Measurements from ENCODE around the gene MCHR1.

The MCHR1 gene

DNA sequence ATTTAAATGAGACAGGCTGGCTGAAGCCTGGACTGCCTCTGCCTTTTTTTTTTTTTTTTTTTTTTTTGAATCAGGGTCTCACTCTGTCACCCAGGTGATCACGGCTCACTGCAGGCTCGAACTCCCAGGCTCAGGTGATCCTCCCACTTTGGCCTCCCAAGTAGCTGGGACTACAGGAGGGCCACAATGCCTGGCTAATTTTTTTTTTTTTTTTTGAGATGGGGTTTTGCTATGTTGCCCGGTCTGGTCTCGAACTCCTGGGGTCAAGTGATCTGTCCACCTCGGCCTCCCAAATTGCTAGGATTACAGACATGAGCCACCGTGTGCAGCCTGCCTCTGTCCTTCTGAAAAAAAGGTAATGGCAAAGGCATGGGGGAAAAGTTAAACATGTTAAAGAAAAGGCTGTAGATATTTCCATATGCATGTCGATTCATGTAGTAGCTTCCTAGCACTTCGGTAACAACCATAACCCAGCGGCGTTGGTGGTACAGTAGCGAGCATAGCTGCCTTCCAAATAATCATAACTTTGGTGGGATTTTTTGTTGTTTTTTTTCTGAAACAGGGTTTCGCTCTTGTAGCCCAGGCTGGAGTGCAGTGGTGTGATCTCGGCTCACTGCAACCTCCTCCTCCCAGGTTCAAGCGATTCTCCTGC lies 48.8 kb downstream of the MCHR1 start:
- H3K4me3 ChIP-seq (ENCODE audit: low read depth, low read length), result no peak overlapping the region
- TF ChIP-seq, protein P1, sequence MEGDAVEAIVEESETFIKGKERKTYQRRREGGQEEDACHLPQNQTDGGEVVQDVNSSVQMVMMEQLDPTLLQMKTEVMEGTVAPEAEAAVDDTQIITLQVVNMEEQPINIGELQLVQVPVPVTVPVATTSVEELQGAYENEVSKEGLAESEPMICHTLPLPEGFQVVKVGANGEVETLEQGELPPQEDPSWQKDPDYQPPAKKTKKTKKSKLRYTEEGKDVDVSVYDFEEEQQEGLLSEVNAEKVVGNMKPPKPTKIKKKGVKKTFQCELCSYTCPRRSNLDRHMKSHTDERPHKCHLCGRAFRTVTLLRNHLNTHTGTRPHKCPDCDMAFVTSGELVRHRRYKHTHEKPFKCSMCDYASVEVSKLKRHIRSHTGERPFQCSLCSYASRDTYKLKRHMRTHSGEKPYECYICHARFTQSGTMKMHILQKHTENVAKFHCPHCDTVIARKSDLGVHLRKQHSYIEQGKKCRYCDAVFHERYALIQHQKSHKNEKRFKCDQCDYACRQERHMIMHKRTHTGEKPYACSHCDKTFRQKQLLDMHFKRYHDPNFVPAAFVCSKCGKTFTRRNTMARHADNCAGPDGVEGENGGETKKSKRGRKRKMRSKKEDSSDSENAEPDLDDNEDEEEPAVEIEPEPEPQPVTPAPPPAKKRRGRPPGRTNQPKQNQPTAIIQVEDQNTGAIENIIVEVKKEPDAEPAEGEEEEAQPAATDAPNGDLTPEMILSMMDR (IDR thresholded peaks at IDR 0.05; ENCODE audit: low read depth, low read length, missing control alignments), result no peak
- DNase-seq (ENCODE audit: low read depth), result no peak

DNA sequence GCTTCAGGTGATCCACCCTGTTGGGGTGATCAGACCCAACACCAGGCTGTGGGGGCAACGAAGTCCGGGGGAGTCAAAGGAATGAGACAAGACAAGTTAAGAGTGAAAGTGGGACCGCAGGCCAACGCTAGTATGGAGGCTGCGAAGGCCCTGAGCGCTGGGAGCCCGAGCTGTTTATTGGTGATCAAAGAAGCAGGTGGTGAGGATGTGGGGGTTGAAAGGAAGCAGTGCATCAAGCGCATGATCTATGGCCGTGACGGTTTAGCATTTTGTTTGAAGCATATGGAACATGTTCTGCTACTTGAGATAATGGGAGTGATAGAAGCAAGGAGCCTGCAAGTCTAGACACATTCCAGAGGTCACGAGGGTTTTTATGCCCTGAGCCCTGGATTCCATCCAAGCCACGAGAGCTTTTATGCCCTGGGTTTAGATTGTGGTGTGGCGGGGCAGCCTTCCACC lies 49.5 kb downstream of the MCHR1 start:
- DNase-seq (ENCODE audit: low read depth), result no peak
- no peak overlapping the region for H3K4me3 ChIP-seq (ENCODE audit: low read depth, low read length)
- TF ChIP-seq, protein P1 (IDR thresholded peaks at IDR 0.05; ENCODE audit: low read depth, low read length, missing control alignments), result no peak

GRCh38 chr22:40729284-40729683 lies 50.0 kb downstream of the MCHR1 start:
- TF ChIP-seq, protein P1 (IDR thresholded peaks at IDR 0.05; ENCODE audit: low read depth, low read length, missing control alignments), result no peak
- no peak overlapping the region for H3K4me3 ChIP-seq (ENCODE audit: low read depth, low read length)
- no peak for DNase-seq (ENCODE audit: low read depth)
